MG63 (cell line): ENCODE results near the gene ACSS1. TPM values are rescaled to one million over a fixed set of nuclear protein-coding genes. Genes with fewer than 3 reads are reported as not detected.

Experiments
- DNase-seq: peaks from one replicate; pipeline ENCODE4 v3.0.0-alpha.2; 2020
- H3K27me3 ChIP-seq: fragments of 250-450 bp; sonication (Bioruptor Pico); 2 replicates; pipeline ENCODE4 v1.5.1; 2020; ENCODE audit warnings: mild to moderate bottlenecking, moderate library complexity
- H3K36me3 ChIP-seq: fragments of 250-450 bp; sonication (Bioruptor Pico); 2 replicates; pipeline ENCODE4 v1.5.1; 2020; ENCODE audit warnings: mild to moderate bottlenecking, moderate library complexity
- H3K4me3 ChIP-seq: fragments of 250-450 bp; sonication (Bioruptor Pico); 2 replicates; pipeline ENCODE4 v1.5.1; 2020; ENCODE audit warnings: mild to moderate bottlenecking, moderate library complexity
- H3K9me3 ChIP-seq: fragments of 250-450 bp; sonication (Bioruptor Pico); 2 replicates; pipeline ENCODE4 v1.5.1; 2020; ENCODE audit warnings: mild to moderate bottlenecking, moderate library complexity
- total RNA-seq: library from RNA; depleted of rRNA; stranded (reverse); fragments of >200 nt; shearing (Covaris generic); gene quantifications from 2 replicates; pipeline ENCODE4 v1.2.3, GENCODE V29; 2014; ENCODE audit warnings: low replicate concordance; rRNA removed

ACSS1 gene
- 0.10 TPM in 1 of 2 replicates, not detected in the other for total RNA-seq

GRCh38 chr20:25058051-25058846 lies at the start of gene ACSS1:
TSS of gene ACSS1 (minus strand) at chr20:25058139. CDS start at chr20:25058102, 37 bp downstream.
- H3K9me3 ChIP-seq, result no peaks in the 10 kb centered on the region
- no peaks in the 10 kb centered on the region; the same call in 1 of the 2 replicates for H3K27me3 ChIP-seq
- peak within 1 kb of the TSS; percentile 27 for H3K4me3 ChIP-seq
- no peaks in the 10 kb centered on the region for H3K36me3 ChIP-seq
- DNase-seq, result no peak

- no peaks in the 10 kb centered on the region for H3K9me3 ChIP-seq
- H3K4me3 ChIP-seq, result no peak overlapping the region
- no peaks in the 10 kb centered on the region for H3K27me3 ChIP-seq
- H3K36me3 ChIP-seq, result no peaks in the 10 kb centered on the region
- no peak for DNase-seq
These were observed 45.6 kb upstream of the ACSS1 start for GRCh38 chr20:25103526-25103925.

GRCh38 chr20:25100914-25101313 lies 43.0 kb upstream of the ACSS1 start:
- Histone ChIP-seq H3K36me3 (no peaks in the 10 kb centered on the region), H3K9me3 (no peaks in the 10 kb centered on the region), H3K4me3 (no peak overlapping the region), H3K27me3 (no peaks in the 10 kb centered on the region)
- DNase-seq, result no peak

GRCh38 chr20:25099601-25100140 lies 41.7 kb upstream of the ACSS1 start:
- no peak for DNase-seq
- Histone ChIP-seq H3K36me3 (no peaks in the 10 kb centered on the region), H3K4me3 (no peak overlapping the region), H3K27me3 (no peaks in the 10 kb centered on the region), H3K9me3 (no peaks in the 10 kb centered on the region)

- no peak overlapping the region for H3K4me3 ChIP-seq
- H3K9me3 ChIP-seq, result no peaks in the 10 kb centered on the region
- H3K27me3 ChIP-seq, result no peaks in the 10 kb centered on the region
- no peak for DNase-seq
- H3K36me3 ChIP-seq, result no peaks in the 10 kb centered on the region
These were observed 39.6 kb upstream of the ACSS1 start for GRCh38 chr20:25097498-25097897.

GRCh38 chr20:25090492-25091429 lies 32.8 kb upstream of the ACSS1 start:
- Histone ChIP-seq H3K27me3 (no peaks in the 10 kb centered on the region), H3K9me3 (no peaks in the 10 kb centered on the region), H3K36me3 (no peaks in the 10 kb centered on the region), H3K4me3 (no peak overlapping the region)
- DNase-seq, result no peak

- Histone ChIP-seq H3K27me3 (peaks cover 4% of the 10 kb centered on the region; the same call in 1 of the 2 replicates), H3K4me3 (no peak overlapping the region)
- DNase-seq, result no peak
These were observed 31.7 kb upstream of the ACSS1 start for GRCh38 chr20:25089662-25090061.

GRCh38 chr20:25089096-25089495 lies 31.2 kb upstream of the ACSS1 start:
- DNase-seq, result no peak
- H3K9me3 ChIP-seq, result no peaks in the 10 kb centered on the region
- peaks cover 9% of the 10 kb centered on the region; the same call in 1 of the 2 replicates for H3K27me3 ChIP-seq
- H3K36me3 ChIP-seq, result no peaks in the 10 kb centered on the region
- H3K4me3 ChIP-seq, result no peak overlapping the region

More at GRCh38 chr20:25089662-25090061, 31.7 kb upstream of the ACSS1 start:
- H3K9me3 ChIP-seq, result no peaks in the 10 kb centered on the region
- no peaks in the 10 kb centered on the region for H3K36me3 ChIP-seq

GRCh38 chr20:25088267-25088666 lies 30.3 kb upstream of the ACSS1 start:
- no peak overlapping the region for H3K4me3 ChIP-seq
- no peaks in the 10 kb centered on the region for H3K9me3 ChIP-seq
- DNase-seq, result no peak
- no peaks in the 10 kb centered on the region for H3K36me3 ChIP-seq
- peaks cover 18% of the 10 kb centered on the region for H3K27me3 ChIP-seq

- Histone ChIP-seq H3K36me3 (no peaks in the 10 kb centered on the region), H3K4me3 (no peak overlapping the region), H3K27me3 (peaks cover 27% of the 10 kb centered on the region), H3K9me3 (no peaks in the 10 kb centered on the region)
- DNase-seq, result no peak
These were observed 29.4 kb upstream of the ACSS1 start for GRCh38 chr20:25087186-25087929.

- H3K36me3 ChIP-seq, result no peaks in the 10 kb centered on the region
- no peak overlapping the region for H3K4me3 ChIP-seq
- no peaks in the 10 kb centered on the region for H3K9me3 ChIP-seq
- H3K27me3 ChIP-seq, result peaks cover 35% of the 10 kb centered on the region
- DNase-seq, result no peak
These were observed 28.0 kb upstream of the ACSS1 start for GRCh38 chr20:25085756-25086495.

GRCh38 chr20:25084626-25085187 lies 26.8 kb upstream of the ACSS1 start:
- H3K36me3 ChIP-seq, result no peaks in the 10 kb centered on the region
- no peak for DNase-seq
- peaks cover 37% of the 10 kb centered on the region for H3K27me3 ChIP-seq
- H3K9me3 ChIP-seq, result no peaks in the 10 kb centered on the region
- H3K4me3 ChIP-seq, result no peak overlapping the region

- no peaks in the 10 kb centered on the region for H3K36me3 ChIP-seq
- no peak overlapping the region for H3K4me3 ChIP-seq
- DNase-seq, result no peak
- H3K9me3 ChIP-seq, result no peaks in the 10 kb centered on the region
- H3K27me3 ChIP-seq, result peaks cover 37% of the 10 kb centered on the region
These were observed 26.1 kb upstream of the ACSS1 start for GRCh38 chr20:25083773-25084625.

GRCh38 chr20:25083141-25083772 lies 25.3 kb upstream of the ACSS1 start:
- Histone ChIP-seq H3K9me3 (no peaks in the 10 kb centered on the region), H3K27me3 (peaks cover 37% of the 10 kb centered on the region), H3K36me3 (no peaks in the 10 kb centered on the region), H3K4me3 (no peak overlapping the region)
- no peak for DNase-seq
